ENCODE measurements around the gene CELA3B.
"Not testable (repeated sequence)": the region's sequence is repeated elsewhere in the genome, so short reads cannot be mapped to it uniquely, and the experiment has no call there.

The CELA3B gene

DNA sequence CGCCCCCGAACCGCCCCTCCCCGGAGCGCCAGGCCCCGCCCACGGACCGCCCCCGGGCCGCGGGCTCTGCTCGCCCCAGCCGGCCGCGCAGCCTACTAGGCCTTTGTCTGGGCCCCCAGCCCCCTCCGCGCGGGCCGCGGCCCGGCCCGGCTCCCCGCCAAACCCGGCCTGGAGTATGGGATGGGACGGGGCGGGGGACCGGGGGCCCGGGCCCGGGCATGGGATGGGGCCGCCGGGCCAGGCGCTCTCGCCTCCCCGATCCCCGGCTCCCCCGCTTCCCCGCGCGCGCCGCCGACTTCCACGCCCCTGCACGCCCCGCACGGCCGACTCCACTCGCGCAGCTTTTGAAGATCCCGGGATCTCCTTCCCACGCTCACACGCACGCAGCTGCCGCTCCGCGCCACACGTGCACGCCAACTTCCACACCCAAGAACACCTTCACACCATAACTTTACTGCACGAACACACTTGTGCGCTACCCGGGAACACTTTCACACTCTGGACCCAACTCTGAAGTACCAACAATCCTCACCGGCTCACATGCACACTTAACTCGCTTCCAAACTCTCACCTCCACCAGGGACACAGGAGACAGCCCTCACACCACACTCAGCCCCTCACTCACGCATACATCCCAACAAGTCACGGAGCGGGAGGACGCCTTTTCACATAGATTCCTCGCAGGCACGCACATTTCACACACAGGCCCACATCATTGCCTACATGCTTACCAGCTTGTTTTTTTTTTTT, 39.3 kb upstream of the CELA3B start:
- H3K27ac ChIP-seq: peak overlapping the region; percentile 96
- POLR2A ChIA-PET (ENCODE audit: low non-redundant PET): interaction anchor here (0.6 kb wide), 1 partner anchor 20 kb away, joined by 3 read pairs; no protein-coding TSS in a partner anchor
- CTCF ChIA-PET: no interaction called here
- peak; percentile 74 for DNase-seq (ENCODE audit: low spot score)
- TF ChIP-seq, protein P1, sequence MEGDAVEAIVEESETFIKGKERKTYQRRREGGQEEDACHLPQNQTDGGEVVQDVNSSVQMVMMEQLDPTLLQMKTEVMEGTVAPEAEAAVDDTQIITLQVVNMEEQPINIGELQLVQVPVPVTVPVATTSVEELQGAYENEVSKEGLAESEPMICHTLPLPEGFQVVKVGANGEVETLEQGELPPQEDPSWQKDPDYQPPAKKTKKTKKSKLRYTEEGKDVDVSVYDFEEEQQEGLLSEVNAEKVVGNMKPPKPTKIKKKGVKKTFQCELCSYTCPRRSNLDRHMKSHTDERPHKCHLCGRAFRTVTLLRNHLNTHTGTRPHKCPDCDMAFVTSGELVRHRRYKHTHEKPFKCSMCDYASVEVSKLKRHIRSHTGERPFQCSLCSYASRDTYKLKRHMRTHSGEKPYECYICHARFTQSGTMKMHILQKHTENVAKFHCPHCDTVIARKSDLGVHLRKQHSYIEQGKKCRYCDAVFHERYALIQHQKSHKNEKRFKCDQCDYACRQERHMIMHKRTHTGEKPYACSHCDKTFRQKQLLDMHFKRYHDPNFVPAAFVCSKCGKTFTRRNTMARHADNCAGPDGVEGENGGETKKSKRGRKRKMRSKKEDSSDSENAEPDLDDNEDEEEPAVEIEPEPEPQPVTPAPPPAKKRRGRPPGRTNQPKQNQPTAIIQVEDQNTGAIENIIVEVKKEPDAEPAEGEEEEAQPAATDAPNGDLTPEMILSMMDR (conservative IDR thresholded peaks at IDR 0.05; ENCODE audit: low read depth): no peak

DNA sequence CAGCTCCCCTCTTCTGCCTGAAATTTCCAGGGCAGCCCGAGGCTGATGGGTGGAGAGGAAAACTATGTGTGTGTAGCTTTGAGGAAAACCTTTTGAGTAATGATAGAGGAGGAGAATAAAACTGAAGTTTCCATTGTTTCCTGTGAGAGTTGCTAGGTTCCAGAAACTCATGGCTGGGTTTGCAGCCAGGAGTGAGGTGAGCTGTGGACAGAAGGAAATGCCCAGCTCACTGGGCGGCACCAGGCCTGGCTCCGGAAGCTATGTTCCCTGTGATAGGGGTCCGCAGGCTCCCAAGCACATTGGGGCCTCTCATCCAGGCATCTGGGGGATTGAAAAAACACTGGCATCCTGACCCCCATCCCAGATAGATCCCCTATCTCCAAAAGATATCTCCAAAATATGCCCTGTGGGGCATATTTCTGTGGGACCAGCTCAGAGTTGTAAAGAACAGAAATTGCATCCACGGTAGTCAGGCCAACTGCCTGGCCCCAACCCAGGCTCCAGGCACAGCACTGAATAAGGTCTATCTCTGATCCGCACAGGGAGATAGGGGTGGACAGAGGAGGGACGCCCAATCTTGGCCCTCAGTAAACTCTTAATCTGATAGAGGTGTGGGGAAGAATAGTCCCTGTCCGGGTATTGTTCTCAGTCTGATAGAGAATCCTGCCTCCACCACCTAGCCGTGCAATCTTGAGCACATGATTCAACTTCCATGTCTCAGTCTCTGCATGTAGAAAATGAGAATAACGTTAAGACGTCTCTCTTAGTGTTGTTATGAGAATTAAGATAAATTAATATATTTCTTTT, 37.9 kb upstream of the CELA3B start:
- CTCF ChIA-PET: interaction anchor here (0.6 to 1.3 kb wide), 3 partner anchors 8 to 90 kb away, joined by 3 to 6 read pairs (median 4); no protein-coding TSS in a partner anchor
- DNase-seq (ENCODE audit: low spot score): no peak
- H3K27ac ChIP-seq: peak overlapping the region; percentile 96
- TF ChIP-seq, protein P1 (conservative IDR thresholded peaks at IDR 0.05; ENCODE audit: low read depth): no peak
- POLR2A ChIA-PET (ENCODE audit: low non-redundant PET): no interaction called here

DNA sequence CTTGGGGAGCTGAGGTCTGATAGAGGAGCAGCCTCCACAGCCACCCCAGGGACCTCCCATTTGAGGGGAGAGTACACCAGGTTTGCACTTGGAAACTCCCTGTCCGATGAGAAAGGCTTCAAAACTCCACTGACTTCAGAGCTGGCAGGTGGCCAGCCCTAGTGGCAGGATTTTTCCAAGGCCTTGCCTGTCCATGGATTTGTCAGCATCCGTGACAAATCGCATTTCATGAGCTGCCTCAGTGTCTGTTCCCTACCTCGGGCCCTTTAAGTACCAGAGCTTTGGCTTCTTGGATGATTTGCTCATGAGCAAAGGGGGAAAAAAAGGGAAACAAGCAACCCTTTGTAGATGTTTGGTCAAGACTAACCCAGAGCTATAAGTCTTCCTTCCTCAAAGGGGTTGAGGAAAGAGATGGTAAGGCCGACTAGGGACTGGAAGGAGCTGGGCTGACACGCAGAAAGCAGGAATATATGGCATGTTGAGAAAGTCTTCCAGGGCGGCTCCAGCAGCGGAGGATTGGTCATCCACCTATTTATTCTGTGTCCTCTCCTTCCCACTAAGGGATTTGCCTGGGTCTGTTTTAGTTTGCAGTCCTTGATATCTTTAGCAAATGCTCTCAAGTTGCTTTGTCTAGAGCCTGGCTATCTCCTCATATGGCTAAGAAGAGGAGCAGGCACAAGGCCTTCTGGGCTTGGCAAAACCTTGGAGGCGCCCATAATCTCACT, 37.0 kb upstream of the CELA3B start:
- CTCF ChIA-PET: interaction anchor here (0.6 to 1.3 kb wide), 8 partner anchors 9 to 91 kb away, joined by 3 to 6 read pairs (median 4); no protein-coding TSS in a partner anchor
- POLR2A ChIA-PET (ENCODE audit: low non-redundant PET): no interaction called here

DNA sequence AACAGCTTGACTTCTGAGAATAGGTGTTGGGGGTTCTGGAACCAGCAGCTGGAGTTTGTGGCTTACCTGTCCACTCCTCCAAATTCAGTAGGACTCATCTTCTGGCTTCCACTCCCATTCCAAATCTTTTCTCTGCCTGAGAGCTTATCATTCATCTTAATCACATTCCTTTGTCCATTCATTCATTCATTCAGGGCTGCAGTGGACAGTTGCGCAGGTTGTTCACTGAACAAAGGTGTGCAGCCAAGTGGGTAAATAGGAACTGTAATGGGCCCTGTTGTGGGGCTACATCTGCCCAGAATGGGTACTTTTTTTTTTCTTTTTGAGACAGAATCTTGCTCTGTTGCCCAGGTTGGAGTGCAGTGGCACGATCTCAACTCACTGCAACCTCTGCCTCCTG, 36.3 kb upstream of the CELA3B start:
- H3K27ac ChIP-seq: peak overlapping the region; percentile 96; the same call in 1 of the 2 replicates

More for the DNA sequence above, 37.0 kb upstream of the CELA3B start:
- H3K27ac ChIP-seq: peak overlapping the region; percentile 96
- TF ChIP-seq, protein P1 (conservative IDR thresholded peaks at IDR 0.05; ENCODE audit: low read depth): no peak; the same call in 1 of the 2 replicates
- peak; percentile 65 for DNase-seq (ENCODE audit: low spot score)

DNA sequence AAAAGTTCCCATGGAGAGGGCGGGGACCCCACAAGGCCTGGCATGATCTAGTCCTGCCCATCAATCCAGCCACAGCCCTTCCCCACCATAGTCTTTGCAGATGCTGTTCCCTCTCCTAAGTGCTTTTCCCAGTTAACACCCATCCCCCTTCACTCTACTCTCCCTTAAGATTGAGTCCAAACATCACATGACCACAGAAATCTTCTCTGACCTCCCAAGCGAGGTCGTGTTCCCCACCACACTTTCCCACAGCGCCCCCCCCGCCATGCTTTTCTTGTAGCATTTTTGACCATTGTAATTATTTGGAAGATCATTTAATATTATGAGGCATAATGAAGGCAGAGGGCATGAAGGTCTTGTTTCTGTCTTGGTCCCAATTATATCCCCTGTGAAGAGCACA, 35.5 kb upstream of the CELA3B start:
- no peak for DNase-seq (ENCODE audit: low spot score)
- TF ChIP-seq, protein P1 (conservative IDR thresholded peaks at IDR 0.05; ENCODE audit: low read depth): no peak
- POLR2A ChIA-PET (ENCODE audit: low non-redundant PET): no interaction called here
- CTCF ChIA-PET: interaction anchor here (0.6 kb wide), 1 partner anchor 167 kb away, joined by 3 read pairs; no protein-coding TSS in a partner anchor
- H3K27ac ChIP-seq: no peak overlapping the region

More for the DNA sequence above, 36.3 kb upstream of the CELA3B start:
- DNase-seq (ENCODE audit: low spot score): no peak
- POLR2A ChIA-PET (ENCODE audit: low non-redundant PET): no interaction called here
- TF ChIP-seq, protein P1 (conservative IDR thresholded peaks at IDR 0.05; ENCODE audit: low read depth): no peak
- CTCF ChIA-PET: interaction anchor here (1.3 kb wide), 1 partner anchor 16 kb away, joined by 6 read pairs; no protein-coding TSS in a partner anchor

DNA sequence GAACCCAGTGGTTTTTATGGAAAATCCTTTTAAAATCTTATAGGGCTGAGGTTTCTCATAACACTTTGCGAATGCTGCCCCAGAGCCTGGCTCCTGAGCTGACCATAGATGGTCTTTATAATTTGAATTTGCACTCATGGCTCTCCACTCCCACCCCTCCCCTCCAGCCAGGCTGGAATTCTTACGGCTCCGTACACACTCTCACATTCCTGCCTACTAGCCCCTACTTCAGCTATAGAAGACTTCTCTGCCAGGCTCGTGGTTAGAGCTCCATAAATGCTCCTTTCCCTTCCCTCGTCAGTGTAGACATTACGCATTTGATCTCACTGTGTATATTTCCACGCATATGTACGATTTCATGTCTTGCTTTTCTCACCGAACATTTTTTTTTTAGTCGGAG, 34.4 kb upstream of the CELA3B start:
- H3K27ac ChIP-seq: peak overlapping the region; percentile 42
- POLR2A ChIA-PET (ENCODE audit: low non-redundant PET): no interaction called here
- TF ChIP-seq, protein P1 (conservative IDR thresholded peaks at IDR 0.05; ENCODE audit: low read depth): no peak
- DNase-seq (ENCODE audit: low spot score): no peak
- CTCF ChIA-PET: interaction anchor here (0.7 to 1.4 kb wide), 2 partner anchors 12 to 80 kb away, joined by 4 read pairs; no protein-coding TSS in a partner anchor

DNA sequence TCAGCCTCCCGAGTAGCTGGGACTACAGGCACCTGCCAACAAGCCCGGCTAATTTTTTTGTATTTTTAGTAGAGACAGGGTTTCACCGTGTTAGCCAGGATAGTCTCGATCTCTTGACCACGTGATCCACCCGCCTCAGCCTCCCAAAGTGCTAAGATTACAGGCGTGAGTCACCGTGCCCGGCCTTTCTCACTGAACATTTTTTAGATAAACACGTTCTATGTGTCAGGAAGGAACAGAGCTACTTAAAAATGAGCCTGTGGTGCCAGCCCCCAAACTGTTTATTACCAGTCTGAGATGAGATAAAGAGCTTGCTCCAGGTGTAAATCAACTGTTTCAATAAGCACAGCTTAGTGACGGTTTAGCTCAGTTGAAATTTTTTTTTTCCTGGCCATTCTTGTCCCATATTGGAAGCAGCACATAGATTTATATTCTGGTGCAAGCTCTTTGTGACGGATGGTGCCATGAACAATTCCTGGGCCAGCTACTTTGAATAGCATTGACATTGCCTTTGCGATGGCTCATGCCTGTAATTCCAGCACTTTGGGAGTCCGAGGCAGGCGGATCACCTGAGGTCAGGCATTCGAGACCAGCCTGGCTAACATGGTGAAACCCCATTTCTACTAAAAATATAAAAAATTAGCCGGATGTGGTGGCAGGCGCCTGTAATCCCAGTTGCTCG, 33.7 kb upstream of the CELA3B start:
- POLR2A ChIA-PET (ENCODE audit: low non-redundant PET): not testable (repeated sequence)
- CTCF ChIA-PET: interaction anchor here (0.6 to 1.4 kb wide), 3 partner anchors 11 to 79 kb away, joined by 3 to 4 read pairs (median 4); no protein-coding TSS in a partner anchor
- peak overlapping the region; percentile 42 for H3K27ac ChIP-seq

More for the DNA sequence above, 33.7 kb upstream of the CELA3B start:
- DNase-seq (ENCODE audit: low spot score): not testable (repeated sequence)

All from RWPE1 (cell line).